Islet of Langerhans (tissue), 1 donor: ENCODE results near the gene CDK5RAP2.
"Not testable (repeated sequence)": the region's sequence is repeated elsewhere in the genome, so short reads cannot be mapped to it uniquely, and the experiment has no call there.

ENCODE experiments used
- FAIRE-seq: peaks from one replicate; lab custom pipeline; 2011; peaks lifted over from hg19 to GRCh38; lab: Jason Lieb, UNC

The CDK5RAP2 gene

DNA sequence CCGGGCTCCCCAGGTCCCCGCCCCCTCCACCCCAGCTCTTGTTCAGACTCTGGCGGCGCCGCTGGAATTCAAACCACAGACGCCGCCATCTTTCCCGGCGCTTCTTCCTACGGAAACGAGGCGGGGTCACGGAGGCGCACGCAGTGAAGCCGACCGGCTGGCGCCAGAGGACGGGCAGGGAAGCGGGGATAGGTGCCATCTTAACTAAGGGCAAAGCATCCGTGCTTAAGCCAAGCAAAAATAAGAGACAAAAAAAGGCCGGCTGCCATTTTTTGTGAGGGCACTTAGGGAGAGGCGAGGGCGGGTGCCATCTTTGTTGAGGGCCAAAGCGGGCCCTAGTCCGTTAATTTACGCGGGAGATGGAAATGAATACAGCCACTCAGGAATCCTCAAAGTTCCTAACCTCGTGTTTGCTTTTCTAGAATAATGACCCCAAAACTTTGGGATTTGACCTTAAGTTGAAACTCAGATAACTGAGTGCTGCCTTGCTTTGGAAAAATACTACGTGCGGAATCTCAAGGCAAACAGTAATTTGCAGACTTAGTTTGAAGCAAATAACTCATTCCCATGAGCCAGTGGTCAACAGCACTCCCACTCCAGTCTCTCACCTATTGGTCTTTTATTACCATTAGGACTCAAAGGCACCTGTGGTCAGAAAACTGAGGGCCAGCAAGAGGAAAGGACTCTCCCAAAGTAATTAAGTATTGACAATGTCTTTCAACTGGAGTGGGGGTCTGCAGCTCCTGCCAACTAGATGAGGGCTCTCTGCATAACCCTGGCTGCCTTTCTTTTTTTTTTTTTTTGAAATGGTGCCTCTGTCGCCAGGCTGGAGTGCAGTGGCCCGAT, at the start of gene CDK5RAP2:
TSS of gene CDK5RAP2 (minus strand) at position 117 of the 846 bp plus-strand sequence. CDS start 189 bp downstream, outside the sequence.
- peak; percentile 9 for FAIRE-seq

DNA sequence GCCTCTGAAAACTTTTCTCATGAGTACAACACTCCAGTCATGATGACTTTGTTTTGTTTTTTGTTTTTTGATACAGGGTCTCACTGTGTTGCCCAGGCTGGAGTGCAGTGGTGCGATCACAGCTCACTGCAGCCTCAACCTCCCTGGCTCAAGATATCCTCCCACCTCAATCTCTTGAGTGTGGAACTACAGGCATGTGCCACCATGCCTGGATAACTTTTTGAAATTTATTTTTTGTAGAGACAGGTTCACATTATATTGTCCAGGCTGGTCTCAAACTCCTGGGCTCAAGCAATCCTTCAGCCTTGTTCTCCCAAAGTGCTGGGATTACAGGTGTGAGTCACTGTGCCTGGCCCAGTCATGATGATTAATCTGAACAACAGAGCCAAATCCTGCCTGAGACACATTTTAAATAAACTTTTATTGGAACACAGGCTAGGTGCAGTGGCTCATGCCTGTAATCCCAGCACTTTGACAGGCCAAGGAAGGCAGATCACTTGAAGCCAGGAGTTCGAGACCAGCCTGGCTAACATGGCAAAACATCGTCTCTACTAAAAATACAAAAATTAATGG, 49.0 kb upstream of the CDK5RAP2 start:
- not testable (repeated sequence) for FAIRE-seq

DNA sequence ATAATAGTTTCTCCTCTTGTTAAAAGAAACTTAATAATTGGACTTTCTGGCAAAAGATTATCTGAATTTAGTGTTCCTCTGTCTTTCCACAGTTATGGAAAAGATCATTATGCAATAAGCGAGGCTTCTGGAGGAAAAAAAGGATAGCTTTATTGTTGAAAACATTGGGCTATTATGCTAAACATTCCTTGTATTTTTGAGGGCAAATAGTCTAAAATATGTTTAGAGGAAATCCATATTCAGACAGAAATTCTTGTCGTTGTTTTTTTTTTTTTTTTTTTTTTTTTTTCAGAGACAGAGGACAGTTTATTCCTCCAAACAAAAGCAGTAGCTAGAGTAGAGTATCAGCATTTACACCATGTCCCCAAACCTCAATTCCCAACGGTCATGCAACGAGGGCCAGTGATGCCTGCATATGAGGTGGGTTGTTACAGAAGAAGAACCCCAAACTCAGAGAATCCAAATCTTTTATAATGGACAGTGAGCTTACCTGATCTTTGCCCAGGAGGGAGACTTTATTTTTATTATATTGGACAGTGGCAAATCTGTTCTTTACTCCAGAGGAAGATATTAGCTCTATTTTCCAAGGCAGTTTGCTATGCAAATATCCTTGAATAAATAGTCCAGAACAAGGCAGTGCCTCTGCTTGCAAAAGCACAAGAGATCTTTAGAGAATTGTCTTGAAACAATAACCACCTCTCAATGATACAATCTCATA, 48.4 kb upstream of the CDK5RAP2 start:
- no peak for FAIRE-seq

DNA sequence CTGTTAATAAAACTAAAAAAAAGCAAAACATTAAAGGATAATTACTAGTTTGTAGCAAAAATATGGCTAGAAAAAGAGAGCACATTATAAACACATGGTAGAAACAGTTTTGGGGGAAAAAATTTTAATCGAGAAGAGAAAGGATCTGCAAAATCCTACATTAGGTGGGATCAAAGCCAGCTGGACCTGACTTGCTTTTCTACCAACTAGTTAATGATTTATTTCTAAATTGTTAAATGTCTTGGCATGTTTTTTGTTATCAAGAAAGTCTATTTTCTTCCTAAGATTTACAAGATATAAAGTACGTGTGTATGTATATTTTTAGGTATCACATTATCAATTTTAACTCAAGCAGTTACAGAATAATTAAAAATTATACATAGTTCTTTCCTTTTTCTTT, 47.1 kb upstream of the CDK5RAP2 start:
- peak; percentile 38 for FAIRE-seq

DNA sequence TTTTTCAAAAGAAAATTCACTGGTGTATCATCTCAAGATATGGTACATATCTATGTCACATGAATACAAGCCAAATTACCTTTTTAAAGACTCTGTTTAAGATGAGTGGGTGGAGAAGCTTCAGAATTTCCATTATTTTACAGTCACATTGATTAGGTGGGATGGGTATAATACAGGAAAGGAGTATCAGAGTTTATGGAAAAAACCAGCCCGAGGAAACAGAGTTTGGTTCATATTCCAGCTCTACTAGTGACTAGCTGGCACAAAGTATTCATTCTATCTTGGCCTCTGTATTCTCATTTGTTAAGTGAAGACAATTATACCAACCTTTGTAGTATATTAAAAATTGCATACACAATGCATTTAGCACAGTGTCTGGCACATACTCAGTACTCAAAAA, 46.5 kb upstream of the CDK5RAP2 start:
- FAIRE-seq, result no peak

DNA sequence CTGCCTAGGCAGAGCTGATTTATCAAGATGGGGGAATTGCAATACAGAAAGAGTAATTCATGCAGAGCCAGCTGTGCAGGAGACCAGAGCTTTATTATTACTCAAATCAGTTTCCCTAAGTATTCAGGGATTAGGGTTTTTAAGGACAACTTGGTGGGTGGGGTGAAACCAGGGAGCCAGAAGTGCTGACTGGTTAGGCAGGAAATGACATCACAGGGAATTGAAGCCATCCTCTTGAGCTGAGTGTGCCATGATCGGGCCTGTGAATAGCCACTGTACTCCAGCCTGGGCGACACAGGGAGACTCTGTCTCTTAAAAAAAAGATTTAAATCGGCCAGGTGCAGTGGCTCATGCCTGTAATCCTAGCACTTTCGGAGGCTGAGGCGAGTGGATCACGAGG, 45.3 kb upstream of the CDK5RAP2 start:
- no peak for FAIRE-seq

DNA sequence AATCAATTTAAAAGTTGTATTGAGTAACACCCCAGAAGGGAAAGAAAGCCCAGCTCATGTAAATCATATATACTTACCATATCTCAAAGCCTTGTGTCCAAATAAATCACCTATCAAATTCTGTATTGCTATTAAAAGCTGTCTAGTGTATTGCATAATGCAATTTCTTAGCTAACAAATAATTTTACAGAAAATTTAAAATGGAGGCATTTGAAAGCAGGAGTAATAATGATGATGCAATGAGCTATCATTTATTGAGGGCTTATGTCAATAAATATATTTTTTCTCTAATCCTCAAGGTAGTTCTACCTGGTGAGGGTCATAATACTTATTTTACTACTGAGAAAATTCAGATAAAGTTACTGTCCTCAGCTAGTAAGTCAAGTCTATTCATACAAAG, 42.8 kb upstream of the CDK5RAP2 start:
- FAIRE-seq, result no peak

DNA sequence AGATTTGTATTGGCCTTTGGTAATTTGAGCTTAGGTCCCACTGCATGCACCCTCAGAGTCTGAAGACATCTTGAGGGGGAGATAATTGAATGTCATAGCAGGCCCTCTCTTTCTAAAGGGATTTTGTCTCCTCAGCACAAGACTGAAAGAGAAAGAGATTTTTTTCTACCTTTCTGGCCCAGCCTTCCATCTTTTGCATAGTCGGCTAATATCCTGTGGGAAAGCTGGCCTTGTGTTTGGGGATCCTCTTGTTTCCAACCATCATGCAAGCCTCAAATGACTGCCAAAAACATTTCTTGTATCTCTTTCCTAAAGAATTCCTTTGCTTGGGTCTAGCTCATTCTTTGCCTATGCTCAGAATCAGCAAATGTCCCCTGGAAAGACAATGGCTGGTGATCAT, 42.0 kb upstream of the CDK5RAP2 start:
- FAIRE-seq, result no peak

DNA sequence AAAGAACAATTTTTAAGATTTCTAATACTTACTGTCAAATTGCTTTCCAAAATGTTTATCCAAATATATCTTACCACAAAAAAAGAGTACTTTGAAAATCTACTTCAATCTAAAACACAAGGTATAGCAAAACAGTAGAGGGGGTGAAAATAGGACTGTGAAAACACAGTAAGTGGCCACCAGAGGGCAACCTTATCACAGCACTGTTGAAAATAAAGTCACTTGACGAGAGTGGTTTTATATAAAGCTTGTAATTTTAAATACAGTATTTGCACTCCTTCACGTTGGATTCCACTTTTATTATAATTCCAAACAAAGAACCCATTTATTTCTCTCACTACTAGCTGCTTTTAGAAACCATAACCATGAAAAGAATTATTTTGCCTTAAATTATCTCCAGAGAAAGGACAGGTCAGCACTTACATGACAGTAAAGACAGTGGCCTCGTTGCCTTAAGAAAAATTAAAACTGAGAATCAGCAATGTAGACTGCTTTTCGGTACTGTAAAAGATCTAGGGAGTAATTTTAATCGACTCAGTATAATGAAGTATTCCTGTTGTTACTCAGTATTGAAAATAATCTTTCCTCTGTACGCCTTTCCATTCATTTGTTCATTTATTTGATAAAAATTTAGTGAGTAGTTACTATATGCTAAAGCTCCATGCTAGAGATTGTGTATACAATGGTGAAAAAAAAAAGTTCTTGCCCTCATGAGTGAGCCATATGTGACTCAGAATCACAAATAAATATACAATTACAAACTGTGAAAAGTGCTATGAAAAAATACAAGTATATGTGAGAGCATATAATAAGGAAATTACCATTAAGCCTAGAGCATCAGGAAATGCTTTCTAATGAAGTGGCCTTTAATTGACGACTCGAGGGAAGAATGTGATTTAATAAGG, 40.0 kb upstream of the CDK5RAP2 start:
- FAIRE-seq, result peak; percentile 99

DNA sequence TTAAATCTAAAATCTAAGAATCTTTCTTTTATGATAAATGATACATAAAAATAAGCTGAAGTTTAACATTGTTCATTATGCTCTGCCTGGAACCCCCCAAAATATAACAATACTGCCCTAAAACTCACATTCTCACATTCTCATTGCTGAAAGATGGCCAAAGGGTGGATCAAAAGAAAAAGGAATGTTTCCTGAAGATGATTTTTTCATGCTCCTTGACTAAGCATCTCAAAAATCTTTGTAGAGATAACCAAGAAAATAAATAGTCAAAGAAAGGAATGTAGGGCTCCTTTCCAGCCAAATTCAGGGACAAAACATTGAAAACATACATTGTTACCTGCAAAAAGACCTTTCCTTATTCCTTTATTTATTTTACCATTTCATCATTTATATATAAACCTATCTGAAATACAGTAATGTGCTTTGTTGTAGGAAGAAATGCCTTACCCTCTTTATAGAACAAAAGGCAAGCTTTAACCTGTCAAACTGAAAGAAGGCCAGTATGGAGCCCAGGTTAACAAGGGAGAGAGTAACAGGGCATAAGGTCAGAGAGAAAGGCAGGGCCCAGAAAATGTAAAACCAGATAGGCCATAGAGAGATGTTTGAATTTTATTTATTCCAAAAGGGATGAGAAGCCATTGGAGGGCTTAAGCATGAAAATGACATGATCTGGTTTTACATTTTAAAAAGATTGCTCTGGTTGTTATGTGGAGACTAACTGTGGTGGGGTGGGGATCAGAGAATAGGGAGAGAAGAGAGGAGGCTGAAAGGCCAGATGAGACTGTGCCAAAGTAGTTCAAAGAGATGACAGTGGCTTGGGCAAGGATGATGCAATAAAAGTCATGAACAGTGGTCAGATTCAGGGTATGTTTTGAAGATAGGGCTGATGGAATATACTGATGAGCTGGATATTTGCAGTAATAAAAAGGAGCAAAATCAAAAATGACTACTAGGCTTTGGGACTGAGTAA, 37.3 kb upstream of the CDK5RAP2 start:
- no peak for FAIRE-seq

DNA sequence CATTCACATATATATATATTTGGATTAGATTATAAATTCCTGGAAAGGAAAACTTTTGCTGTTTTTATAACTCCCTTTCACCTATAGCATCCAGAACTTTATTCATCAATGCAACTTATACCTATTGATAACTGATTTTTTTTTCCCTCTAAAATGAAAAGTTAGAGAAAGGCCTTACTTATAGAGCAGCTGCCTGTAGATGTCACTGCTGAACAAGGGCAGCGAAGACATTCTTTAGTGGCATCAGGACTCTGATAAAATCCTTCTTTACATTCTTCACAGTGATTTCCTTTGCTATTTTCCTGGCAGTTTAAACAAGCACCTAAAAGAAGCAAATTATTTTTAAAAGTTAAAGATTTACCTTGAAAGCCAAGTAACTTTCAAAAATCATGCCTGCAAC, 32.3 kb upstream of the CDK5RAP2 start:
- no peak for FAIRE-seq

DNA sequence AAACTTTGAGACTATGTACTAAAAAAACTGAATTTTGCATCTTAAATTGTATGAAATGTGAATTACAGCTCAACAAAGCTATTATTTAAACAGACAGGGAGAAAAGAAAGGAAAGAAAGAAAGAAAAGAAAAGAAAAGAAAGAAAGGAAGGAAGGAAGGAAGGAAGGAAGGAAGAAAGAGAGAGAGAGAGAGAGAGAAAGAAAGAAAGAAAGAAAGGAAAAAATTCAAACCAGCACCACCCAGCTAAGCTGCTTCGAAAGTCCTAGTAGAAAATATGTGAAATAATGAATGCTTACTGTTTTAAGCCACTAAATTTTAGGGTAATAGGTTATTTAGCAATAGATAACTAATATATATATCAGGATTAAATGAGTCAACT, 31.7 kb upstream of the CDK5RAP2 start:
- FAIRE-seq, result no peak

DNA sequence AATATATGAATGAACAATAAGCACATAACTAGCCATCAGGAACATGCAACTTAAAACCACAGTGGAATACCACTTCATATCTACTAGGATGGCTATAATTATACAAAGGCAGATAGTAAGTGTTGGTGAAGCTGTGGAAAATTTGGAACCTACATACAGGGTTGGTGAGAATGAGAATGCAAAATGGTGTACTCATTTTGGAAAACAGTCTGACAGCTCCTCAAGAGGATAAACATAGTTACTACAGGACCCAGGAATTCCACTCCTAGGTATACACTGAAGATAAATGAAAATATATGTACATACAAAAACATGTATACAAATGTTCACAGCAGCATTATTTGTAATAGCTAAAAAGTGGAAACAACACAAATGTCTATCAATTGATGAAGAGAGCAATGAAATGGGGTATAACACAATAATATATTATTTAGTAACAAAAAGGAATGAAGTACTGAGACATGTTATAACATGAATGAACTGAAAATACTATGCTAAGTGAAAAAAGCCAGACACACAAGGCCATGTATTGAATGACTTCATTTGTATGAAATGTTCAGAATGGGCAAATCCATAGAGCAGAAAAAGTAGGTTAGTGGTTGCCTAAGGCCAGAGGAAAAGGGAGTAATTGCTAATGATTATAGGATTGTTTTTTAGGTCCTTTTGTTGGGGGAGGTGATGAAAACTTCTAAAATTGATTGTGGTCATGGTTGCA, 31.2 kb upstream of the CDK5RAP2 start:
- no peak for FAIRE-seq

DNA sequence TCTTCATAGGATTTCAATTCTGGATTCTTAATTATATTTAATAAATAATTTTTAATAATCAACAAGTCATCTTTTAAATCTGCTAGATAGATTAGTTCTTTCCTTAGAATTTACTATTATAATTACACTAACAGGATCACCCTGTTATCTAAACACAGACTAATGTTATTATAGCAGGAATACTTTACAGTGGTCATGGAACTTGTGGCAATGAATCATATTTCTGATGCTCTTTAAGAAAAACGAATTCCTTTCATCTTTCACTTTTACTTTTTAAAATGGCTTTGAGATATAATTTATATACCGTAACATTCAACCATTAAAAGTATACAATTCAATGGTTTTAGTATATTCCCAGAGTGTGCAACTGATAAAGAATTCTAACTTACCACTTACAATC, 29.7 kb upstream of the CDK5RAP2 start:
- FAIRE-seq, result no peak

DNA sequence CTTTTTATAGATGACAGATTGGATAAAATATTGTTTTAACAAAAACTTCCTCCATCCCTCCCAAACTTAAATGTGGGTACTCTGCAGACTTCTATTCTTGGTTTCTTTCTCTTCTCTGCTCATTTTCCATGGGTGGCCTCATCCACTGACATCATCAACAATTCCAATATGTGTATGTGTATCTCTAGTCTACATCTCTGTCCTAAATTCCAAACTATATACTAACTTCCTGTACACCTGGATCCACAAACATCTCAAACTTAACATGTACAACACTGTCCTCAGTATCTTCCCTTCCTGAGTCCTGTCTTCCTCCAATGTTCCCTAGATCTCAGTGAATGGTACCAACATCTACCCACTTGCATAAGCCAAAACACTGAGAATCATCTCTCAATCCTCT, 28.5 kb upstream of the CDK5RAP2 start:
- no peak for FAIRE-seq

DNA sequence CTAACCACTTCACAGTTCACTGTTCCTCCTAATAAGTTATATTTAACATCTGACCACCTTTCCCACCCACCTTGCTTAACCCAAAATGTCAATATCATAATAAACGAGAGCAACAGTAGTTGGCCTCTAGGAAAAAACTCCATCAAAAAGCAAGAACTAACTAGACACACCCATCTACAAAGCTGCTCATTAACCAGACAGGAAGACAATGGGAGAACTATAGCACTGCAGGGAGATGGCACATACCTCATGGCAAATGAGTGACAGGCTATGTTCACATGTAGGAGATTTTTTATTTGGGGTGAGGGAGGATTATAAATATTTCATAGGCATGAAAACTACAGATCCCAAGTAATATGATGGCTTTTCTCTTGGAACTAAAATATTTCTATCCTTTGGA, 23.6 kb upstream of the CDK5RAP2 start:
- FAIRE-seq, result no peak

DNA sequence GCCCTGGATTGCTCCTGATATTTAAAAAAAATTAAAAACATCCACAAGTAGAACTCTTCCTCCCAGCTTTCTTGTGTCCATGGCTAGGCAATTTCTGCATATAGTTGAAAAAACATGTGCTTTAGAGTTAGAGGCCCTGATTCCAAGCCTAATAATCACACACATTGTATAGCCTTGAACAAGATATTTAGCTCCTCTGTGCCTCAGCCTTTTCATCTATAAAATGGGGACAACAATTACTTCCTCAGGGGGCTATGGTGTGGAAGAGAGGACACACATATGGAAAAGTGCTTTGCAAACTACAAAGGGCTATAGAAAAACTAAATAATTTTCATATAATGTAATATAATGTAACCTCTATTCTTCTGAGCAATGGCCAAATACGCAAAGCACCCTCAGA, 23.0 kb upstream of the CDK5RAP2 start:
- no peak for FAIRE-seq

DNA sequence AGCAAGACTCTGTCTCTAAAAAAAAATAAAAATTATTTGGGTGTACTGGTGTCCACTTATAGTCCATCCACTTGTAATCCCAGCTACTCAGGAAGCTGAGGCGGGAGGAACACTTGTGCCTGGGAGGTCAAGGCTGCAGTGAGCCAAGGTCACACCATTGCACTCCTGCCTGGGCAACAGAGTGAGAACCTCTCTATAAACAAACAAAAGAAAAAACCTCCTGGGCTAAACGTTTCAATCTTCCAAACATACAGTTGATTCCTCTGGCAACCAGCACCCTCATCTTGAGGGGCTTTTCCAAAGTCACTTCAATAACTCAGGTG, 13.9 kb upstream of the CDK5RAP2 start:
- FAIRE-seq, result no peak

DNA sequence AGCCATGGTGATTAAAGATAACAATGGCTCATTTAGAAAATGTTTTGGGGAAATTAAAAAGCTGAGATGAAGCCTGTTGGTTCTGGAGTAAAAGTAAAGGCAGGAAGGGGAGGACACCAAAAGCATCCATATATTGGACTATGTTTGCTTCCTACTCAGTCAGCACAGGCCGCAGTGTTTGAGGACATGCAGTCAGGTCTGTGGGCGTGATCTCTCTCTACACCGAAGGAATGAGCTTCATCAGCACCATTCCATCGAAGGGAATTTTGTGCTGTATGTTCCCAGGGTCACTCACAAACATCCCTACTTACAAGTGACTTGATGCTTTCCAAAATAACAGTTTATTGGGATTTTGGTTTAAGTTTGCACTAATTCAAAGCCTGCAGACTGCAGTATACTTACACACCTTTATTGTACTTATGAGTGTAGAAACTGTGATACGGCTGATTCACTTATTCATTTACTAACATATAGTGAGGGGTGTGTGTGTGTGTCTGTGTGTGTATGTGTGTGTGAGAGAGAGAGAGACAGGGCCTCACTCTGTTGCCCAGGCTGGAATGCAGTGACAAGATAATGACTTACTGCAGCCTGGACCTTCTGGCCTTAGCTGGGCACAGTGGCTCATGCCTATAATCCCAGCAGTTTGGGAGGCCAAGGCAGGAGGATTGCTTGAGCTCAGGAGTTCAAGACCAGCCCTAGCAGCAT, 13.4 kb upstream of the CDK5RAP2 start:
- no peak for FAIRE-seq

DNA sequence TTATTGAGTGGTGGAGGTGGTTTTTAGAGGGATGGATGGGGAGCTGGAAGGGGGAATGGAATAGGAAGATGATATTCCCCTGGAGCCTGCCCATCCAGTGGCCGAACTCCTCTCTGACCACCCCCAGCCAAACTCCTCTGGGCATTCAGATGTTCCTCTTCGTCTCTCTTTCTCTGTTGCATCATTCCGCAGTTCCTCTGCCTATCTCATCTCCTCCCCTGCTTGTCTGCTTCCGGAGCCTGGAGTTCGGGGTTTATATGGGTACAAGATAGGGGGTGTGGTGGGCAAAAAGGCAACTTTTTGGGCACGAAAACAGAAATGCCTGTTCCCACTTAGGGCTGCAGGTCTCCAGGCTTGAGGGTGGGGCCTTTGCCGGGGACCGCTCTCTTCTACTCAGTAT, 12.2 kb upstream of the CDK5RAP2 start:
- no peak for FAIRE-seq
